SH-SY5Y (cell line): Measurements from ENCODE around the gene B4GALNT3.

Experiments
- GATA2 ChIP-seq: IDR thresholded peaks from 2 replicates; pipeline ENCODE4 v1.6.1; 2011; ENCODE audit warnings: mild to moderate bottlenecking, low read depth, low read length
- GATA3 ChIP-seq: IDR thresholded peaks from 2 replicates; pipeline ENCODE4 v1.6.1; 2011; ENCODE audit warnings: low read depth, mild to moderate bottlenecking, low read length, moderate library complexity

DNA sequence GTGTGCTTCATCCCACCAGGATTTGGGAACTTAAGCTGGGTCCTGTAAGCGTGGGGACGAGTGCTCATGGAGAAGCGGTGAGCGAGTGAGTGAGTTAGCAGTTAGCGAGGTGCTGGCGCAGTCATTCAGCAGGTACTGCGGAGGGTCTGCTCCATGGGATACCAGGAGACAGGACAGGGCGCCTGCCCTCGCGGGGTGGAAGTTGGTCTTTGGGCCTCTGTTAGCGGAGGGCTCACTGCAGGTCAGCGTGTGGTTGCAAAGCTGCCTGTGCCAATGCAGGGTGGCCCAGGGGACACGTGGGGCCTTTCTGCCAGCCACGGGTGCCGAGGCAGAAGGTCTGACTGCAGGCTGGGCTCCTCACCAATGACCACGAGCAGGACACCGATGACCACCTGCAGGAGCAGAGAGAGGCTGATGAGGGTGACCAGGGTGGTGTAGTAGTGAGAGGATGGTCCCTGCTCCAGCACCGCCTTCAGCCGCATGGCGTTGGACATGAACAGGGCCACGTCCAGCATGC lies 105.9 kb downstream of the B4GALNT3 start:
- TF ChIP-seq GATA2 (no peak), GATA3 (no peak)
